HCEC 1CT (cell line): Measurements from ENCODE around the gene JPH2.

Source experiments
- DNase-seq: peaks from one replicate; pipeline ENCODE4 v3.0.0-alpha.2; 2017

JPH2 gene

DNA sequence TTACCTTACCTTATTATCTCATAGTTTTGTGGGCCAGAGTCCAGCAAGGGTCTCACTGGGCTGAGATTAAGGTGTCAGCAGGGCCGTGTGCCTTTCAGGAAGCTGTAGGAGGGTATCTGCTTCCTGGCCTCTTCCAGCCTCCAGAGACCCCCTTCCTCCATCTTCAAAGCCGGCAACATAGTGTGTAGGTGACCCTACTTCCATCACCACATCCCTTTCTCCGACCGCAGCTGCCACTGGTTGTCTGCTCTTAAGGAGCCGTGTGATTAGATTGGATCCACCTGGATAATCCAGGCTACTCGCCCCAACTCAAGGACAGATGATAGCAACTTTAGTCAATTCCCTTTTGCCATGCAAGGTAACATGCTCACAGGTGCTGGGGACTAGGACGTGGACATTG is 91.2 kb downstream of the JPH2 start:
- DNase-seq: no peak

DNA sequence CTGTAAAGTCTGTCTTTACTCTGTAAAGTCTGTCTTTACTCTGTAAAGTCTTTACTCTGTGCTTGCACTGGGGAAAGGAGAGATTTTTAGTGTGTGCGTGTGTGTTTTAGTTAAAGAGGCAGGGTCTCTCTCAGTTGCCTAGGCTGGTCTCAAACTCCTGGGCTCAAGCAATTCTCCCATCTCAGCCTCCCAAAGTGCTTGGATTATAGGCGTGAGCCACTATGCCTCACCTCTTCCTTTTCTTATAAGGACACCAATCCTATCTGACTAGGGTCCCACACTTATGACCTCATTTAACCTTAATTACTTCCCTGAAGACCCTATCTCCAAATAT is 93.8 kb downstream of the JPH2 start:
- DNase-seq: no peak

DNA sequence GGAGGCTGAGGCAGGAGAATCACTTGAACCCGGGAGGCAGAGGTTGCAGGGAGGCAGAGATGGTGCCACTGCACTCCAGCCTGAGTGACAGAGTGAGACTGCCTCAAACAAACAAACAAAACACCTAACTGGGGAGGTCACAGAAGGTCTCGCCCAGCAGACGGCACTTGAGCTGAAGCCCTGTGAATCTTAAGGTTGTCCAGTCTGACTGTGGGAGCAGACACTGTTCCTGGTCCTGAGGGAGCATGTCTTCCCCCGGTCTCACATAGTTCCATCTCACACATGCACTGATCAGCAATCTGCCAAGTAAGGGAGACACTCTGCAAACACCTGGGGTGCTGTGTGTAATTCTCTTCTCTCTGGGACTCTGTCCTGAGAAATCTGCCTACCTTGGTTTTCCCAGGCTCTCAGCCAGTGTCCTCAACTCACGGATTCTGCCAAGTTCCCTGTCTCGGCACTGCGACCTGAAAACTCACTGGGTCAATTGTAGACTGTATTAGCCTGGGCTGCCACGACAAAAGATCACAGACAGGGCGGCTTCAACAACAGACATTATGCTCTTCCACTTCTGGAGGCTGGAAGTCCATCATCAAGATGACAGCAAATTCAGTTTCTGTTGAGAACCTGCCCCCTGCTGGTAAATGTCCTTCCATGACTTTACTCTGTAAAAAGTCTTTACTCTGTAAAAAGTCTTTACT is 94.3 kb downstream of the JPH2 start:
- peak; percentile 59 for DNase-seq

DNA sequence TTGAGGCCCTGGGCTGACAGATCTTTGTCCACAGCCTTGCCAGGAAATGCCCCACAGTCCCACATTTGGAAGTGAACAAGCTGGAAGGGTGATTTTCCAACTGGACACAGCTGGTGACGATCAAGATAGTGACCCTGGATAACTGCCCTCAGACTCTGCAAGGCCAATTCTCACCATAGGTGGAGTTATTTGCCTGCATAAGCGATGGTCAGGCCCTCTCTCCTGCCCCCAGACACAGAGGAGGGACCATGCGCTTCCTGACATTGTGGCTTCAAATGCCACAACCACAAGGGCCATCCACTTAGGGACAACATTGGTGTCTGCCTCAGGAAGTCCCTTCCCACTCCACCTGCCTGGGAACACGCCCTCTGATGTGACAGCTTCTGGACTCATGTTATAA is 96.0 kb downstream of the JPH2 start:
- DNase-seq: no peak

DNA sequence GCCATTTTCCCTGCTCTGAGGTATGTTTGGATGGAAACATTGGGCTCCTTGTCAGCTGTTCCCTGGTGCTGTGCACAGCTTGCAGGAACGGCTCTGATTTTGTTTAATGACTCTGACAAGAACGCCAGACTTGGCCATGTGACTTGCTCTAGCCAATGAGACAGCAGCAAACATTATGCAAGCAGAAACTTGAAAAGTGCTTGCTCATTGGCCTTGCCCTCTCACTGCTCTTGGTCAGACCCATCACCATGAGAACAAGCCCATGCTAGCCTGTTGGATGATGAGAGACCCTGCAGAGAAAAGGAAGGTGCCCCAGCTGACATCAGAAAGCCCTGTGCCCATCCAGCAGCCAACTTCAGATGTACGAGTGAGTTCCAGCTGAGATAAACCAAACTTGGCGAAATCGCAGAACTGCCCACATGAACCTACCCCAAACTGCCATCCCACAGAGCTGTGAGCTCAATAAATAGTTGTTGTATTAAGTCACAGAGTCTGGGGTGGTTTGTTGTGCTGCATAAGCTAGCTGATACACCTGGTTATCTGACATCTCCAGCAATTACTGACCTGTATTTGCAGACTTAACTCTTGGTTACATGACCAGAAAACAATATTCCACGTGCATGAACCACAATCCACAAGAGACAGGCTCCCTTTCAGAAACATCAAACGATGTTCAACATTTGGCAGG is 96.9 kb downstream of the JPH2 start:
- DNase-seq: peak; percentile 73

DNA sequence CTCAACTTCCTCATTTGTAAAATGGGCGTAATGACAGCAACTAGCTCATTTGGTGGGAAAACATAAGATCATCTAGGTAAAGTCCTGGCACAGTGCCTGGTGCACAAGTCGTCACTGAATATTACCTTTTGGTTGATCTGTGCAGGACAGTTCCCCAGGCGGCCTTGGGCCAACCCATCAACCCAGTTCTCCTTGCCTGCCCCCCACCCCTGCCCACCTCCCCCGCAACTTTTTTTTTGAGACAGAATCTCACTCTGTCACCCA is 99.2 kb downstream of the JPH2 start:
- no peak for DNase-seq

DNA sequence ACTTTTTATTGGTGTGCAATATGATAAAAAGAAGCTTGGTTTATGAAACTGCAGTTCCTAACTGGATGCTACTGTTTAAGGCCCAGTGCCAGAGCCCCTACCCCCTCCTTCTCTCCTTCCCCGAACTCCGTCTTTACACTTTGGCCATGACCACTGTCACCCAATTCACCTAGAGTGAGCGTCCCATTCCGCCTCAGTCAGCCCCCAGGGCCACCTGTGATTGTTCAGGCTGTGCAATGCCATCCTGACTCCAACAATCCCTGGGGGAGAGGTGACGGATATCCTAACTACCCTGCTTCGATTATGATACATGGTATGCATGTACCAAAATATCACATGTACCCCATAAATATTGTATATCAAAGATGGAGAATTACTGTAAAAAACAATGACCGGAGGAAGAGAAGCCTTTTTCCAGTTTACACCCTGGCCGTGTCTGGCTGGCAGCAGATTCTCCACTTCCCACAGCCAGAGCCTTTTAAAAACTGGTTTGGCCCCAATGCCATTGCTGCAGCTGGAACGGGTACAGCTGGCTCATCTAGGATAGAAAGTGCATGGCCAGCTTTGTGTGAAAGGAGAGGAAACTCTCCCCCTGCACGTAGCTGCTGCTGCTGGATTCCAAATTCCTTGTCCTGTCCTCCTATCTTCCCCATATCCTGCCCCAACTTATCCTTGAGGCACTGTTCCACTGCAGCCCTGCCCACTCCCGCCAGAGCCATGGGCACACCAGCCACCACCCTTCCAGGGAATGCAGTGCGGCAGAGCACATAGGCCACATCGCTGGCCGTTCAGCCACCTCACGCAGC is 99.7 kb downstream of the JPH2 start:
- DNase-seq: no peak

DNA sequence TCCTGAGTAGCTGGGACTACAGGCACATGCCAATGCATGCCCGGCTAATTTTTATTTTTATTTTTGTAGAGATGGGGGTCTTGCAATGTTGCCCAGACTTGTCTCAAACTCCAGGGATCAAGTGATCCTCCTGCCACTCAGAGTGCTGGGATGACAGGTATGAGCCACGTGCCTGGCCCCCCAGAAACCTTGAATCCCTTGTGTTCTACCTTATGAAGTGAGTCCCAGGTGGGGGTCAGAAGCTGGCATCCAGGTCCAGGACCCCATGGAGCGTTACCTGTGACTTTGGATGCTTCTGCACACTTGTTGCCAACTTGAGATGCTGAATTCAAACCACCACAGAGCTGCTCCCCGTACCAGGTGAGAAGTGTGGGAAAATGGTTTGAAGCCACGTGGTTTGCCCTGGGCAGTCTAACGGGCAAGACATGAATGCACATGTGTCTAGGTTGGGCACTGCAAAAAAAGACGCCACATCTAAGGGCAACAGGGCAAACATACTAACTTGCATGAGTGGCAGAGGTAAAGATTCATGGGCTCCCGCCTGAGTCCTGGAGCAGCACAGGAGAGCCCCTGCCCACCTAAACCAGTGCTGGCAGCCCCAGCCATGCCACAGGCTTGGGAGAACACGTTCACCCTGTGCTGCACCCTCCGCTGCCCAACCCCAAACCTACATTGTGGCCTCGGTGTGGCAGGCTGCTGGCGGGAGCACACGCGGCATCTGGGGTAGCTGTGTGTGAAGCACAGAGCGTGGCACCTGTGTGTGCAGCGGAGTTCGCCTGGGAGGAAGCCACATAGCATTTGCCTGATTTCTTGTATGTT is 101.2 kb downstream of the JPH2 start:
- DNase-seq: no peak

DNA sequence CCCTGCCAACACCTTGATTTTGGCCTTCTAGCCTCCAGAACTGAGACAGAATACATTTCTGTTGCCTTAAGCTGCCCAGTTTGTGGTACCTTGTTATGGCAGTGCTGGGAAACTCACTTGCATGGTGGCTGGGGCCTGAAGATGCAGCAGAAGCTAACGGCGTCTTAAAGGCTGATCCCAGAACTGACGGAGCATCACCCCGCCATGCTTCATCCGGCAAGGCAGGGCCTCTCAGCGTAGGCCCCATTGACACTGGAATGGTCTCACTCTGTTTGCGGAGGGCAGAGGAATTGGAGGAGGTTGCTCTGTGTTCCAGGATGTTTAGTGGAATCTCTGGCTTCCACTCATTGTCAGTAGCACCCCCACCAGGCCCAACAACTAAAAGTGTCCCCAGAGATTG is 102.1 kb downstream of the JPH2 start:
- DNase-seq: no peak

DNA sequence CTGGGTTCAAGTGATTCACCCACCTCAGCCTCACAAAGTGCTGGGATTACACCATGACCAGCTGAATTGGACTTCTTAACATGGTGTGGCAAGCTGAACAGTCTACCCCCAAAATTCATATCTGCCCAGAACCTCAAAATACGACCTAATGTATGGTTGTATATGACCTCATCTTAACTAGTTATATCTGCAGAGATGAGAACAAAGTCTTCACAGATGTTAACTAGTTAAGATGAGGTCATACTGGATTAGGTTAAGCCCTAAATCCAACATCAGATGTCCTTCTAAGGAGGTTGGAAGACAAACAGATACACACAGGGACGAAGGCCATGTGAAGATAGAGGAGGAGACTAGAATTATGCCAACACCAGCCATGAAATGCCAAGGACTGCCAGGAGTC is 102.5 kb downstream of the JPH2 start:
- no peak for DNase-seq

DNA sequence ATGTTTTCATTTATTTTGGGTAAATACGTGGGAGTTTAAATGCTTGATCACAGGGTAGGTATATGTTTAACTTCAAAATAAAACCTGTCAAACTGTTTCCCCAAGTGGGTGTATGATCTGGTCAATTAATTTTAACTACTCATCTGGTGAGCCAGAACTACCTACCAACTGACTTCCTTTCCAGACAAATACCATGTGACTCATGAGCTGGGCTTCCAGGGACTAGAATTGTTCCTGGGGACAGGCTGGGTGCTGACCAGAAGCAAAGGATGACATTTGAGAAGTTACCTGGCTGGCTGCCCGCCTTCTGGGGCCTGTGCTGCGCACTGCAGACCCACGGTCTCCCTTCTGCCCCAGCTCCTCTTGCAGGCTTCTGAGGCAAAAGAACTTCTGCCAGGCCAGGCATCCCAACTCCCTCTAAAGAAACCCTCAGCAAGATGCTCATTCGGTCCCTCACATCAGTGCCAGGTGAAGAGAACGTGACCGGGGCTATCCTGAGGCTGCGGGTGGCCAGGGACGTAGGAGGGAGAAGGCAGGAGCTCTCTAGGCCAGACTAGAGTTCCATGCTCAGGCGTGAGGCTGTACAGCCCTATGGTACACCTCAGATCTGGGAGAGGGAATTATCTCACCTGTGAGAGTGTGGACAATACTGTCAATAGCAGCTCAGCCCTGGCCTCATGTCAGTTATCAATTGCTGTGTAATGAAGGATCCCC is 103.6 kb downstream of the JPH2 start:
- DNase-seq: peak; percentile 32

DNA sequence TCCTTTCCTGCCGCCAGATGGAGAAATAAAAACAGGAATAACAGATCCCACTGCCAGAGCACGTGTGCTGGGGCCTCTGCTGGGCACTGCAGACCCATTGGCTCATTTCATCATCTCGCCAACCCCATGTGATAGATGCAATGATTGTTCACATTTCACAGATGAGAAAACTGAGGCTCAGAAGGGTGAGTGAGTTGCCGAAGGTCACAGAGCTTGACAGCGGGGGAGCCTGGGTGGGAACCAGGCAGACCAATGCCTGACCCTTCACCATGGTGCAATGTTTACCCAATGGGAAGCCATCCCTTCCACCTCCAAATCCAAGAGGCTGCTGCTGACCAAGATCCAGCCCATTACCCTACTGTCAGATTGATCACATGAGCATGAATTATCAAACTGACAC is 105.1 kb downstream of the JPH2 start:
- DNase-seq: no peak

DNA sequence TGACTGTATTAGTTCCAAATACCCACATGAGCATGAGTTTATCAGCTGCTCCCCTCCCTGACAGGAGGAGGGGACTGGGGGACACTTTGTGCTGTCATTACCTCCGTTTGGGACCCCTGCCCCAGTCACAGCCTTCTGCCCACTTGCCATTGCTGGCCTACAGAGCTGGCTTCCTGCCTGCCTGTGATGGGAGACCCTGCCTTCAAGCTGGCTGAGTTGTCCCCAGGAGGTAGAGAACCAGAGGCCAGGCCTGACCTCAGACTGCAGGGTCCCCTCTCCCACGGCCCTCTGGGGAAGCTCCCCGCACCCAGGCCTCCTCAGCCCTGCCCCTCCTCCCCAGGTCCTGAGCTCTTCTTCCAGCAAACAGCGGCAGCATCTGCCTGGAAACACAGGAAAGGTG is 105.5 kb downstream of the JPH2 start:
- DNase-seq: no peak

DNA sequence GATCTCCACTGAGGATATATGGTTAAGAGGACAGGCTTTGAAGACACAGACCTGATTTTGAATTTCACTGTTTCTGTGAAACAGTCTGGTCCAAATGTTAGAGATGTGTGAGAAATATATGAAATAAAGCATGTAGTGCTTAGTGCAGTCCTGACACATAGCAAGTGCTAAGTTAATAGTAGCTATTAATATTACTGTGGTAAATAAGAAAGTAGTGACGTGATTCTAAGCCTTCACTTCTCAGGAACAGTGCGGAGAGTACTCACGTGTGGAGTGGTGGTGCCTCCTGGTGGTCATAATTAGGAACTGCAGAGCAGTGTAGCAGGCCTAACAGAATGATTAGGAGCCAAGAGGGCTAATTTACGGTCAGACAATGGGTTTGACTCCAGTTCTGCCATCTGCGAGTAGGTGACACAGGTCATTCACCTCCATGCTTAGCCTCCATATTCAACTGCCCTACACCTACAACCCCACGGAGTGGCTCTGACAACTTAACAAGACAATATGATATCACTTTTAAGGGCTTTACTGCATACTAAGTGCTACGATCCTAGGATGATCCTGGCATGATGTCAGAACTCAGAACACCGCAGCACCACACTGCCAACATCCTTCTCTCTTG is 106.2 kb downstream of the JPH2 start:
- peak; percentile 72 for DNase-seq

DNA sequence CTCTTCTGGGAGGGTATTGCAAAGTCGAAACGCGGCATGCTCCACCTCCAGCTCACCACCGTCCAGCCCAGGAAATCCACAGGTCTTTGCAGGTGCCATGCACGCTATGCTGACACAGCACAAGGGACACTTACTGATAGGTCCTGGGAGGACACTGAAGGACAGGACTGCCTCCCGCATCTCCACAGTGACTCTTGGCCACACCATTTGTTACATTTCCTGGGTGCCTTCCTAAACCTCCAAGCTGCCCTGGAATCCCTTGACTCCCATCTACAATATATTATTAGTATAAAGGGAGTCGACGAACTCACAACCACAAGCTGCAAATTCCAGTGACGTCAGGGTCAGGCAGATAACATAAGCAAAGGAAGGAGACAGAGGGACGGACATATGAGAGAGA is 106.9 kb downstream of the JPH2 start:
- no peak for DNase-seq

DNA sequence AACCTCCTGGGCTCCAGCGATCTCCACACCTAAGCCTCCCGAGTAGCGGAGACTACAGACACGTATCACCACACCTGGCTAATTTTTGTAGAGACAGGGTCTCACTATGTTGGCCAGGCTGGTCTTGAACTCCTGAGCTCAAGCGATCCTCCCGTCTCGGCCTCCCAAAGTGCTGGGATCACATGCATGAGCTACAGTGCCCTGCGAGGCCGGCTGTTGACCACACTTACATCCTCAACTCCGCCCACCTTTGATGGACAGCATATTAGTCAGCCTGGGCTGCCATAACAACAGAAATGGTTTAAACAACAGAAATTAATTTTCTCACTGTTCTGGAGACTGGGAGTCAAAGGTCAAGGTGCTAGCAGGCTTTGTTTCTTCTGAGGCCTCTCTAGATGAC is 107.7 kb downstream of the JPH2 start:
- DNase-seq: peak; percentile 27

DNA sequence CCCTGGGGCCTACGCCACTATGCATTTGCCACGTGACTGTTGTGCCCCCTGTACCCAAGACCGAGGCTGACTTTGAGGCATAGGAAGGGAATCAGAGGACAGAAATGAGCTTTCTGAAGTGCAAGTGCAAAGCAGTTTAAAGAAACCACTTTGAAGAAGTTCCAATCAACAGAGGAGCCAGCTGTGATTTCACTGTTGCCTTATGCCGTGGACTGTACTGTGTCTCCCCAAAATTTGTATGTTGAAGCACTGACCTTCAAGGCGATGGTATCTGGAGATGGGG is 111.1 kb downstream of the JPH2 start:
- no peak for DNase-seq

DNA sequence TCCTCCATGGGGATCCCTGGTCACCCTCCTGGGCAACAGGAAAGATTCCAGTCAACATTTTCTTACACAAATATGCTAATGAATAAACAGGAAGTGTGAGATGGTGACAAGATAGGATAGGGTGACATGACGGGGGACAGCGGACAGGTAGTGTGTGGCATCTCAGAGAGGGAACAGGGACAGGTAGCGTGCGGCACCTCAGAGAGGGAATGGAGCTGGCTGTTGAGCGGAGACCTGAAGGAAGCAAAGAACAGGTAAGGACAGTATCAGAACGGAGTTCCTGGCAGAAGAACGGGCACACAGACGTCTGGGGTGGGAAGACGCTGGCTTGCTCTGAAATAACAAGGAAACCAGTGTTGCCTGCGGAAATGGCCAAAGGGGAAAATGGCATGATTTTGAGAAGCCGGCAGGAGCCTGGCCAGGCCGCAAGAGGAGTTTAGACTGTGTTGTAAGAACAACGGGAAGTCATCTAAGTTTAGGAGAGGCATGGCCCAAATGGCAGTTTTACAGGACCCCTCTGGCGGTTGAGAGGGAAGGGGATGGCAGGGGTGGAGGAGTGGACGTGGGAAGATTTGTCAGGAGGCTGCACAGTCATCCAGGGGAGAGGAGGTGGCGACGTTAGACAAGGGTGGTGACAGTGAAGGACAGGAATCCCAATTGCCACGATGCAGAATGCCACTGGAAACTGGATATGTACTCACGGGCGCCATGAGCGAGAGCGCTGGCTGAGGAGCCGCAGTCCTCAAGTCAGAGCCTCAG is 111.6 kb downstream of the JPH2 start:
- DNase-seq: no peak

DNA sequence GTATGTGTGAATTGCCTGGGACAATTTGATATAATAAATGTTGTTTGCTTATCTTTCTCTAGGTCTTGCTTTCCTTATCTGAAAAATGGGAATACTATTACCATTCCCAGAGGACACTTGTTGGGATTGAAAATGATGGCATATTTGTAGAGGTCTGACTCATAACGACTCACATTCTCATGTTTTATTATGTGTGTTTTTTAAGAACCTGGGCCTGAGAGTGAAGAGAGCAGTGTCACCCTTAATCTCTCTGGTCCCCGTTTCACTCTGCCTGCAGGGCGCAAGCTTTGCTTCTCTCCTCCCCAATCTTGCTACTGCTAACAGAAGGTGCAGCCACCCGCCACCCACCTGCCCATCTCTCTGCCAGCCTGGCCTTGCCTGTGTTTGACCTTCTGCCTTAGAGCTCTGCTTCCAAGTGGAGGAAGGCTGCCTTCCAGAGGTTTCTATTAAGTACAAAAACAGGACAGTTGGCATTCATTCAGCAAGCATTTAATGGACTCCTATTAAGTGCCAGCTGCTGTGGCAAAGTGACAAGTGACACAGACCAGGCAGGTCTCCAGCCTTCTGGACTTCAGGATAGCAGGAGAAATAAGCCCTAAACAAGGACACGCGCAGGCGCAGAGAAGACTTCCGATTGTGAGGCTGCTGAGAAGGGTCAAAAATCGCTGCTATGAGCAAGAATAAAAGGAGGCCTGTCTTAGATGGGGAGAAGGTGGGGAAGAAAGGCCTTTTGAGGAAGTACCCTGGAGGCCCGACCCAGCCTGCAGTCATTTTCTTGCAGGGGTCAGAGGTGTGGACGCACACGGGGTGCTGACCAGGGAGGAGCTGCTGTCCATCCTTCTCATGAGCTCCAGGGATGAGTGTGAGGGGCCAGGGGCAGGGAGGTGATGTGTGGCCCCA is 112.5 kb downstream of the JPH2 start:
- peak; percentile 63 for DNase-seq

DNA sequence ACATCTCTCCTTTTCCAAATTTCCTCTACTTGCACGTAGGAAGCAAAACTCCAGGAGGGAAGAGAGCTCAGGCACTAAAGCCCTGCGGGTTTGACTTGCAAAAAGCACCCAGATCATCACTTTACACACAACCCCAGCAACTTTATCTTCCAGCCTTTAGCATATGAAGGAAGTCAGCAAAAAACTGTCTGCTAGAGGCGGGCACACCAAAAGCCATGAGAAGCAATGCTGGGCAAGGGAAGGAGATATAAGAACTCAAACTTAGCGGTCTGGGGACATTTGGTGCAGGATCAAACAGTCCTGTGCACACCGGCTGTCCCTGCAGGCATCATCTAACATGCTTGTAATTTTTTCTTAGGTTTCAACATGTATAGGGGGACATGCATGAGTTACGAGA is 113.3 kb downstream of the JPH2 start:
- DNase-seq: no peak
